SH-SY5Y (cell line): Measurements from ENCODE around the gene SCEL.

Experiments used
- GATA2 ChIP-seq: IDR thresholded peaks from 2 replicates; pipeline ENCODE4 v1.6.1; 2011; ENCODE audit warnings: mild to moderate bottlenecking, low read depth, low read length
- GATA3 ChIP-seq: IDR thresholded peaks from 2 replicates; pipeline ENCODE4 v1.6.1; 2011; ENCODE audit warnings: low read depth, mild to moderate bottlenecking, low read length, moderate library complexity

The SCEL gene

DNA sequence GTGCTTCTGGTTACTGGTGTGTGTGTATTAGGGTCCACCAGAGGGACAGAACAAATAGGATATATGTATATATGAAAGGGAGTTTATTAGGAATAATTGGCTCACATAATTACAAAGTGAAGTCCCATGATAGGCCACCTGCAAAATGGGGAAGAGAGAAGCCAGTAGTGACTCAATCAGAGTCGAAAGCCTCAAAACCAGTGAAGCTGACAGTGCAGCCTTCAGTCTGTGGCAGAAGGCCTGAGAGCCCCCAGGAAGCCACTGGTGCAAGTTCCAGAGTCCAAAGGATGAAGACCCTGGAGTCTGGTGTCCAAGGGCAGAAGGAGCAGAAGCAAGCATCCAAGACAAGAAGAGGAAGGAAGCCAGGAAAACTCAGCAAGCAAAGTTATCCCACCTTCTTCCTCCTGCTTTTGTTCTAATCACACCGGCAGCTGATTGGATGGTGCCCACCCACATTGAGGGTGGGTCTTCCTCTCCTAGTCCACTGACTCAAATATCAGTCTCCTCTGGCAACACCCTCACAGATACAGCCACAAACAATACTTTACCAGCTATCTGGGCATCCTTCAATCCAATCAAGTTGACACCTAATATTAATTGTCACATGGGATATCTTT, 21.7 kb upstream of the SCEL start:
- TF ChIP-seq GATA3 (no peak), GATA2 (no peak)

- no peak for TF ChIP-seq GATA3
- no peak for TF ChIP-seq GATA2
Observed at GRCh38 chr13:77514336-77514726, 21.2 kb upstream of the SCEL start.

GRCh38 chr13:77515785-77516184, 19.7 kb upstream of the SCEL start:
- no peak for TF ChIP-seq GATA3
- TF ChIP-seq GATA2 = no peak

DNA sequence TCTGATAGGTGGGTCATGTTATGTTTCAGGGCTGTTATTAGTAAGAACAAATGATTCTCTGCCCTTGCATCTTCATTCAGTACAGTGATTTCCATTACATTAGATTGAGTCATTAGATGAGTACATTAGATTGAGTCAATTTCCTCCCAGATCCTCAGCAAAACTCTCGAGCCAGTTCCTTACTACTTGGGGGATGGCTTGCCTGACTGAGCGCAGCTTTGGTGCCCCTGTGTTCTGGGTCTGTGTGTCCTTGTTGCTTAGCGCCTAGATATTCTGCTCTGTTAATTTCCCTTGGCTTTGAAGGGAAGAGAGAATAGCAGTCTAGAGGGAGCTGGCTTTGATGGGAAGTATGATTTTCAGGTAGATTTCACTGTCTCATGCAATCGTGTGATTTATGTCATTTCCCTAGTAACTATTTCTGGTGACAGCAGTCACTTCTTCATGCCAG, 19.1 kb upstream of the SCEL start:
- no peak for TF ChIP-seq GATA3
- no peak for TF ChIP-seq GATA2

DNA sequence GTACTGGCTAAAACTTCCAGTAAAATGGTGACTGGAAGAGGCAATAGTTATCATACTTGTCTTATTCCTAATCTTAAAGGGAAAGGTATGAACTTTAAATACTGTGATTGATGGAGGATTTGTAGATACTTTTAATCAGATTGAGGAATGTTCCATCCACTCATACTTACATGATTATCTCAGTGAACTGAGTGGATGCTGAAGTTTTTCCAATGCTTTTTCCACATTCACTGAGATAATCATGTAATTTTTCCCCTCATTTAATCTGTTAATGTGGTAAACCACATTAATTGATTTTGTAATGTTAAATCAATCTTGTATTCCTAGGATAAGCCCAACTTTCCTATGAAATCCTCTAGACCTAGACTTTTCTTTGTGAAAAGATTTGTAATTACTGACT, 17.2 kb upstream of the SCEL start:
- no peak for TF ChIP-seq GATA3

- TF ChIP-seq GATA3 = no peak
- no peak for TF ChIP-seq GATA2
Observed at GRCh38 chr13:77519808-77520207, 15.7 kb upstream of the SCEL start.

GRCh38 chr13:77521194-77521593, 14.3 kb upstream of the SCEL start:
- no peak for TF ChIP-seq GATA2
- TF ChIP-seq GATA3 = no peak

DNA sequence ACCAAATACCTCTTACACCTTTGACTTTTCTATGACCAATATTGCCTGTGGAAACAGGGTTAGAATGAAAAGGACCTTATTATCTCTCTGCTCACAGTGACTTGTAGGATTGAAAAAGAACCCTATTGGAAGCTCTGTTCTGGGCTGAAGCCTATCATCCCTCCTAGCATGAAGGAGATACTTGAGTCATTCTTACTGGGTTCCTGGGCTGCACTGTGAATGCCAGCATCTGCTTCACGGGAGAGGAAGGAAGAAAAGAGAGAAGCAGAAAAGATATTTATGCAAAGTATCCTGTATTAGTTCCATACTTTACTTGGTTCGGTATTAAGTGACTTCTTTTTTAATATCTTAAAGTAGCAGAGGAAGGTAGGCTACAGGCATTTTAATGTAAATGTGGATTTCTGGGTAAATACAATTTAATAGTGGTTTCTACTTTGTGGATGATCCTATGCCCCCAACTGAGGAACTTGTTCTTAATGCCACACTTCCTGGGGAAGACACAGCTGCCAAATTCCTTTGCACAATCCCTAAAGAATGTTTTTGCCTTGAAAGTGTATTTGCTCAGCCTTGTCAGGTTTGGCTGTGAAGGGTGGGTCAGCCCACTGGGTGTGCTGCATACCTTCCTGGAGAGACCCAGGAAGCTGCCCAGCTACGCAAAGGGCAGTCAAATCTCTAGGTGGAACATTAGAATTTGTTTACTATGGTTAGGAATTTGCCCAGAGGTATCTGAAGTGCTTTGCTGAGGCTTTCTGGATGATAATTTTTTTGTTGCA, 13.7 kb upstream of the SCEL start:
- no peak for TF ChIP-seq GATA2
- no peak for TF ChIP-seq GATA3

DNA sequence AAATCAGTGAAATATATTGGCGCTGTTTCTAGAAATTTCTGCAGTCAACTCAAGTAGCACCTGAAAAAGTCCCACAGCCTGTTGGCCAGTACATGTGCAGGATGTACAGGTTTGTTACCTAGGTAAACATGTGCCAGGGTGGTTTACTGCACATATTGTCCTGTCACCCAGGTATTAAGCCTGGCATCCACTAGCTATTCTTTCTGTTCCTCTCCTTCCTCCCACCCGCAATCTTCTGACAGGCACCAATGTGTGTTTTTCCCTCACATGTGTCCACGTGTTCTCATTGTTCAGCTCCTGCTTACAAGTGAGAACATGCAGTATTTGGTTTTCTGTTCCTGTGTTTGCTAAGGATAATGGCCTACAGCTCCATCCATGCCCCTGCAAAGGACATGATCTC, 13.1 kb upstream of the SCEL start:
- no peak for TF ChIP-seq GATA3
- no peak for TF ChIP-seq GATA2

DNA sequence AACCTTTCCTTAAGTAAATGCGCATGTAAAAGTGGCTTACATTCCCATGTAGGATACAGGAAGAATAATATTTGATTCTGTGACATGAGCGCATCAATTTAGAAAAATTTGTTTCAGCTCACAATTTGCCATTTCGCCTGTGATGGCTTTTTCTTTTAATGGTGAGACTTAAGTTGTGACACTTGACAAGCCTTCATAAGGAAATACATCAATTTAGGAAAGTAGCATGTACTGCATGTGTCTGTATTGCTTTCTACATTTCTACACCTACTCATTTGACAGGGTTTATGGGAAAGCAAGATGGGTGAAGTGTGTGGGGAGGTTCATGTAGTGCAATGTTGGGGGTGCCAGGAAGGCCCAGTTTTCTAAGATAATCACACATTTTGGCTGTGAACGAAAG, 12.1 kb upstream of the SCEL start:
- TF ChIP-seq GATA3 = no peak
- TF ChIP-seq GATA2 = no peak

DNA sequence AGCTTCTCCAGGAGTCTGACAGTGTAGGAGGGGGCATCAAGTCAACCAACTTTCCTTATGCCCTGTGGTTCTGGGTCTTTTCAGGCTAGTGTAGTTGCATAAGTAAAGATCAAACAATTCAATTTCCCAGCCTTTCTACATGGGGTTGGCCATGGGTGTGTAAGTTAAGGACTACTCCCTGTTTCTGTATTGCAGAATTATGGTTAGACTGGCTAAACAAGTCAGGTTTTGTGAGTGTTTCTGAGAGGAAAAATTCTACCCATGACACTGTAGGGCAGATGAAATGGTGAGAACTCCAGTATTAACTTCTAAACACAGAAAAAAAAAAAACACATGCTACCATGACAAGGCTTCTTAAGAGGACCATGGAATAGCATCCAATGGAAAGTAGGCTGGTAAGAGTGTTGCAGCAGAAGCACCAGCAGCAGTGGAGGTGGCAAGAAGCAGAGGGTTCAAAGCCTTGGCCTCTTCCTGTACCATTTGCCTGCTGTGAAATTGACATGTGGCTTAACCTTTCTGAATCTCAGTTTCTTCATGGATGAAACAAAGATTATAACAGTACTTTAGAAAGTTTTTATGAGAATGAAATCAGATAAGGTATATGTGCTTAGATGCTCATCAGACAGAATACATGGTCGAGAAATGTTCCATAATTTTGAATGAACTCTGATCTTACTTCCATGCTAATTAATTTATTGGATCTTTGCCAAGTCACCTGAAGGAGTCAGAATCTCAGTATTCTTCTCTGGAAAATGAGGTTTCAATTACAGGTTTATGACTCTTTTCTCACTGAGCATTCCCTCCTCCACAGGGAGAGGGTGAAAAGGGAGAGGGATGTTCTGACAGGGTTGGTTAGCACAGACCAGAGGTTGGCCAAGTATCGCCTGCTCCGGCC, 11.4 kb upstream of the SCEL start:
- TF ChIP-seq GATA2 (no peak), GATA3 (no peak)

DNA sequence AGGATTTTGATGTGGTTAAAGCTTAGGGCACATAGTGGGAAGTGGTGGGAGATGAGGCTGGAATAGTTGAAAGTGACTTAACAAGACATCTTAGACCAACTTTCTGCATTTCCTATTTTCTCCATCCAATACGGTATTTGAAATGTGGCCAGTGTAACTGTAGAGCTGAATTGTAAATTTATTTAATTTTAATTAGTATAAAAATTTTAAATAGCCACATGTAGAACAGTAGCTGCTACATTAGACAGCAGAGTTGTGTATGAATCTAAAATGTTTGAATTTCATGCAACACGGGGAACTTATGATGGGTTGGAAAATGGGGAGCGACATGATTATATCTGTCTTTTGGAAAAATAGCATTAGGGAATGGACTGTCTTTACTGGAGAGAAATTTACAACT, 7.1 kb upstream of the SCEL start:
- TF ChIP-seq GATA2 (no peak), GATA3 (no peak)

GRCh38 chr13:77528834-77529500, 6.5 kb upstream of the SCEL start:
- TF ChIP-seq GATA3 (no peak), GATA2 (no peak)

GRCh38 chr13:77529501-77529840, 6.0 kb upstream of the SCEL start:
- TF ChIP-seq GATA3 = no peak
- TF ChIP-seq GATA2 = no peak
